Right cardiac atrium (tissue), 5 donors: ENCODE measurements around the gene RFX1. TPM values are rescaled to one million over a fixed set of nuclear protein-coding genes. Genes with fewer than 3 reads are reported as not detected.

ENCODE experiments used
- ATAC-seq, 2 donors: fragments of 200-7000 bp; cut with Tn5 transposase; one replicate each; pipeline versions ENCODE4 v1.8.0 to v1.9.1; 2020; ENCODE audit warnings: moderate library complexity in 2 of 2, mild to moderate bottlenecking in 1 of 2
- DNase-seq, 3 donors: peaks; one replicate each; pipeline ENCODE4 v3.0.0-alpha.2; 2020
- H3K27ac ChIP-seq: one replicate; pipeline ENCODE4 v1.5.1; 2013; ENCODE audit warnings: mild to moderate bottlenecking, low read length, control low read depth, moderate library complexity
- H3K27me3 ChIP-seq: one replicate; pipeline ENCODE4 v1.6.1; 2013; ENCODE audit not compliant: control insufficient read depth, insufficient read depth
- H3K4me1 ChIP-seq: one replicate; pipeline ENCODE4 v1.6.1; 2013; ENCODE audit warnings: low read length; ENCODE audit not compliant: control insufficient read depth, insufficient read depth
- H3K4me3 ChIP-seq: one replicate; pipeline ENCODE4 v1.5.1; 2013; ENCODE audit warnings: low read length, control low read depth
- H3K9me3 ChIP-seq: one replicate; pipeline ENCODE4 v1.6.1; 2013; ENCODE audit warnings: low read length; ENCODE audit not compliant: control insufficient read depth
- WGBS: extraction: QIAGEN DNeasy Blood & Tissue Kit; methylation state at CpG from one replicate; pipeline ENCODE4 v1.1.7; 2013; 5-methylcytosine and 5-hydroxymethylcytosine counted together
- intact Hi-C, 4 donors: fragments of 100-400 bp; cut with DNase I; formaldehyde crosslinking; loops; one replicate each; pipeline versions ENCODE4 v1.11.0 to v1.14.0; 2022 to 2023
- polyA plus RNA-seq: library from polyadenylated mRNA; stranded (reverse); fragments of 200-250 nt; gene quantifications from one replicate; pipeline ENCODE4 v1.2.3, GENCODE V29; 2013
- total RNA-seq, 4 donors: library from RNA; stranded (reverse); fragmentation: NEBNext Ultra II Directional; extraction: Animal tissue kit (Norgen Biotek cat#: 25700); gene quantifications; one replicate each; pipeline ENCODE4 v1.2.1, GENCODE V29; 2021
- donor health status: healthy with polysubstance abuse.
- donor health status: DM: no; HTN: yes; CAD: no.
- donor health status: DM: no; HTN: no; CAD: no.
- donor health status: DM: no; HTN: yes; CAD: no; lungs with severe emphysema.
- donor health status: DM: yes; HTN: yes; CAD: no.

Gene RFX1
- total and polyA plus RNA-seq, 5 donors = 7.0 to 15.6 (median 11.5) TPM

DNA sequence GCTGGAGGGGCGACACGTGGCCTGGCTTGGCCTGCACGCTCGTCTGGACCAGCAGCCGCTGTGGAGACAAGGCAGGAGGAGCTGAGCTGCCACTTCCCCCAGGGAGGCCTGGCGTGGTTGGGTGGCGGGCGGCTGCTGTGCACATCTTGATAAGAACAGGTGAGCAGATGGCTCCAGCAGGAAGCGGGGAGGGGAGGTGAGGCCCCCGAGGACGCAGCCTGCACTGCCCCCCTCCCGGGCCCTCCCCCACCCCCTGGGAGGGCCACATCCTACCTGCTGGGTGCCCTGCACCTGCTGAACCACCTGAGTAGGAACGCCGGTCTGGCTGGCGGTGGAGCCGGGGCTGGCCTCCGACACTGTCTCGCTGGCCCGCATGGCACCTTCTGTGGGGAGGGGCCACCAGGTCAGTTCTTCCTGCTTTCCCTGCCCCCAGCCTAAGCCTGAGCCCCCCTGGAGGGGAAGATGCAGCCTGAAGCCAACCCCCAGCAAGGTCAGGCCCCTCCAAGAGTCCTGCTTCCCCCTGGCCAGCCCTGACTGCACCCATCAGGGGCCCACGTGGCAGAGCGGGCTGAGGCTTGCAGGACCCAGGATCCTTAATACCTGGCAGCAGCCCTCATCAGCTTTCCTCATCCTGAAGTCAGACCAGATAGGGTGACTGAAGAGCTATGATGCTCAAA lies 22.8 kb downstream of the RFX1 start:
- no peak overlapping the region for H3K27ac ChIP-seq
- H3K27me3 ChIP-seq = no peaks in the 10 kb centered on the region
- ATAC-seq (no peak), DNase-seq (peak in 1 of 3 donors; percentile 66)
- intact Hi-C loops = no loop called here
- H3K9me3 ChIP-seq = no peaks in the 10 kb centered on the region
- H3K4me3 ChIP-seq = no peak overlapping the region
- WGBS = 93% methylated on average over 21 of the region's 21 CpGs
- peaks cover 10% of the 10 kb centered on the region for H3K4me1 ChIP-seq

DNA sequence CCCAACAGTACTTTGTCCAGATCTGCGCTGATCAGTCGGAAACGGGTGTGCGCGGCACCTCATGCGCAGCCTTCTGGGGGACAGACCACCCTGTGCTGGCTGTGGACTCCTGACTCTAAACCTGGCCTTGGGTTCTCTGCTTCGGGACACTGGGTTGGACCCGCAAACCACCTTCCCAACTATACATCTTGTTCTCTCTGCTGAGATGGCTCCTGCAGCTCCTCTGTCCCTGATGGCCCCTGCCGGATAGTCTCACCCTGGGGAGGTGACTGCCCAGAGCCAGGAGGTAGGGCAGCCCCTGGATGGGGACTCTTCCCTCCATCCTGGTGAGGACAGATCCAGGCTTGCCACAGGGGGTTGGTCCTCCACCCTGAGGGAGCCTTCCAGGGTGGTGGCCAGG lies 23.3 kb downstream of the RFX1 start:
- Histone ChIP-seq H3K27me3 (no peaks in the 10 kb centered on the region), H3K4me3 (no peak overlapping the region), H3K27ac (no peak overlapping the region), H3K4me1 (peaks cover 10% of the 10 kb centered on the region), H3K9me3 (no peaks in the 10 kb centered on the region)
- intact Hi-C loops = no loop called here
- peak in 1 of 3 donors; percentile 40 for DNase-seq
- 96% methylated on average over 9 of the region's 9 CpGs for WGBS
- ATAC-seq = no peak

DNA sequence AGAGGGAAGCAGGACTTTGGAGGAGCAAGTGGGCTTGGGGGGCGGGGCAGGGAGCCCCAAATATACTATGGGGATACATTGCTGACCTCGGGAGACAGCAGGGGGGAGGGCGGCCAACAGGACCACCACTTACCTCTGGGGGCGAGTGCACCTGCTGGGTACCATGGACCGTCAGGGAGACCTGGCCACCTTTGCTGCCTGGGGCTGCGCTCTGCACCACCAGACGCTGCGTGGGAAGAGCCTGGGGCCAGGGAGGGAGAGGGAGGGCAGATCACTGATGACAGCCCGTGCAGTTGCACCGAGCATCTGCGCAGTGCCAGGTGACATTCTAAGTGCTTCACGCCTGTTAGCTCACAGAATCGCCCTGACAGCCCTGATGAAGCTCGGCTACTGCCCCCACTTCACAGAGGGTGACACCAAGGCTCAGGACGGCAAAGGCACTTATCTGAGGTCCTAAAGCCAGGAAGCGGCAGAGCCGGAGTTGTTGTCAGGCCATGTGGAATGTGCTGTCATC lies 24.1 kb downstream of the RFX1 start:
- WGBS = 94% methylated on average over 17 of the region's 17 CpGs
- ATAC-seq (no peak), DNase-seq (peak in 2 of 3 donors; percentile 17 to 59)
- Histone ChIP-seq H3K4me1 (peaks cover 5% of the 10 kb centered on the region), H3K4me3 (no peak overlapping the region), H3K9me3 (no peaks in the 10 kb centered on the region), H3K27me3 (no peaks in the 10 kb centered on the region), H3K27ac (no peak overlapping the region)
- intact Hi-C loops = no loop called here

DNA sequence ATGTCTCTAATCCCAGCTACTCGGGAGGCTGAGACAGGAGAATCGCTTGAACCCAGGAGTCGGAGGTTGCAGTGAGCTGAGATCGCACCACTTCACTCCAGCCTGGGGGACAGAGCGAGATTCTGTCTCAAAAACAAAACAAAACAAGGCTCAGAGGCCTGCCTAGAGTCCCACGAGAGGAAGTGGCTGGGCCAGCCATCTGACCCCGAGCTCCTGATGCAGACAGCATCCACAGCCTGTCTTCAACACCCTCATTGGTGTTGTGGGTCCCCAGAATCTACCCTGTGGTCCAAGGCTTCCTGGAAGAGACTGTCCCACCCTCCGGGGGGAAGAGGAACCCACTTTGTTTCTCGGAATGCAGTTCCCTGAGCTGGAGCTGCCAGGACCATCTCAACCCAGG lies 24.7 kb downstream of the RFX1 start:
- Histone ChIP-seq H3K27ac (no peak overlapping the region), H3K9me3 (no peaks in the 10 kb centered on the region), H3K4me3 (no peak overlapping the region), H3K4me1 (peaks cover 5% of the 10 kb centered on the region), H3K27me3 (no peaks in the 10 kb centered on the region)
- no peak for DNase-seq
- whole genome bisulfite sequencing = 72% methylated on average over 9 of the region's 9 CpGs
- no peak for ATAC-seq
- intact Hi-C loops = no loop called here

DNA sequence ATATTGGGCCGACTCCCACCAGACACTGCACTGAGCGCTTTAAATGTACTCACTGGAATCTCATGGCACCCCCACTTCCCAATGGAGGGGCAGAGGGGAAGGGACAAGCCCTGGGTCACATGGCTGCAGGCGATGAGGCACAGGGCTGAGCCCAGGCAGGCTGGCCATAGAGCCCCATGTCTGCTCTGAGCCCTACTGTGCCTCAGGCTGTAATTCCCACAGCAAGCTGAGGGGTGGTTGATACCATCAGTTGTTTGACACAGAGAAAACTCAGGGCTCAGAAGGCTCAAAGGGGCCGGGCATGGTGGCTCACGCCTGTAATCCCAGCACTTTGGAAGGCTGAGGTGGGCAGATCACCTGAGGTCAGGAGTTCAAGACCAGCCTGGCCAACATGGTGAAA lies 25.1 kb downstream of the RFX1 start:
- Histone ChIP-seq H3K4me1 (peaks cover 5% of the 10 kb centered on the region), H3K4me3 (no peak overlapping the region), H3K27ac (no peak overlapping the region), H3K27me3 (no peaks in the 10 kb centered on the region), H3K9me3 (no peaks in the 10 kb centered on the region)
- intact Hi-C loops = no loop called here
- WGBS = 93% methylated on average over 5 of the region's 5 CpGs
- ATAC-seq (no peak), DNase-seq (no peak)

DNA sequence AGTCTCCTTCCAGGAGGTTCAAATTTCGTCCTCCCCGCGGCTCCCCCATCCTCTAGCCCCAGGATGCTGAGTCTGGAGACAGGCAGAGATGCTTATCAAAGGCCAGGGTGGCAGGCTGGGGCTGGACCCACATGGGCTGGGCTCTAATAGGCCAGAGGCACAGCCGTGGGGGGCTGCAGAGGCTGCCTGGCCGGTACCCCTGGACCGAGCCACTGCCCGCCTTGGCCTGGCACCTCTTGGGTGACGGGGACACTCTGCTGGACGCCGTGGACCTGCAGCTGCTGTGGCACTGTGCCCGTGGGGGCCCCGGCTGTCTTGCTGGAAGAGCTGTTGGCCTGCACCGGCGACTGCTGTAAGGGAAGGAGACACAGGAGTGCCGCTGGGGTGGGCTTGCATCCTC lies 25.8 kb downstream of the RFX1 start:
- no peak overlapping the region for H3K27ac ChIP-seq
- intact Hi-C loops = no loop called here
- 89% methylated on average over 15 of the region's 15 CpGs for WGBS

DNA sequence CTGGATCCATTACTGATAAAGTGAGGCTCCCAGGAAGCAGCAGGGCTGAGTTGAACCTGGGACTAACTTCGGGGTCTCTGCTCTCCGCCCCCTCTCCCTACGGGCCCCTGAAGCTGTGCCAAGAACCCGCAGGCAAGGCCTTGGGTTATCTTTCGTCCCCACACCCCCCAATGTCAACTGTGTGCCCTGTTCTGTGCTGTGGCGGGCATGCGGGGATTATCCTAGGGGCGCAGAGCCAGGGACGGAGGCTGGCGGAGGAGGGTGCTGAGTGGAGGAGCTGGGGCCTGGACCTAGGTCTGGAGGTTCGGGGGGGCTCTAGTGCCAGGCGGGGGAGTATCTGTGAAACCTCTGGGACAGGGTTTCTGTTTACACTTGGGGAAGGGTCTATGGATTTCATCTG lies 26.4 kb downstream of the RFX1 start:
- Histone ChIP-seq H3K27ac (no peak overlapping the region), H3K4me3 (no peak overlapping the region), H3K27me3 (no peaks in the 10 kb centered on the region), H3K9me3 (no peaks in the 10 kb centered on the region), H3K4me1 (peaks cover 9% of the 10 kb centered on the region)
- intact Hi-C loops = no loop called here
- peak in 1 of 3 donors; percentile 68 for DNase-seq
- no peak for ATAC-seq
- WGBS = 80% methylated on average over 12 of the region's 12 CpGs

More for the DNA sequence above, 25.8 kb downstream of the RFX1 start:
- no peak for ATAC-seq
- H3K27me3 ChIP-seq = no peaks in the 10 kb centered on the region
- DNase-seq = peak in 2 of 3 donors; percentile 19 to 65
- no peak overlapping the region for H3K4me3 ChIP-seq
- H3K9me3 ChIP-seq = no peaks in the 10 kb centered on the region
- peaks cover 8% of the 10 kb centered on the region for H3K4me1 ChIP-seq

DNA sequence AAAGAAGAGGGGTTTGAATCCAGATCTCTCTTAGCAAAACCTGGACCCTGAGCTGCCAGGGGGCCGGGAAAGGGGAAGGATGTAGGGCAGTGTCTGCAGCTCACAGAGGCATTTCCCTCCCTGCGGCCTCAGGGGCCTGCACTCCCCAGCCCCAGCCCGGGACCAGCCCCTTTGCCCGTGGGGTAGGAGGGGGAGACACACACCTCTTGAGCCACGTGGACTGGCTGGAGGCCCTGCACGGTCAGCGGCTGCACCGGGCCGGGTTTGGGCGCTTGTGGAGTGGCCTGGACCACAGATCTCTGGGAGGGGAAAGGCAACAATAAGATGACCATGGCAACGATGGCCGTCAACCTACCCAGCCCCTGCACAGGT lies 26.9 kb downstream of the RFX1 start:
- H3K27me3 ChIP-seq = no peaks in the 10 kb centered on the region
- H3K9me3 ChIP-seq = no peaks in the 10 kb centered on the region
- H3K27ac ChIP-seq = no peak overlapping the region
- H3K4me1 ChIP-seq = peaks cover 9% of the 10 kb centered on the region
- WGBS = 15% methylated on average over 12 of the region's 12 CpGs
- ATAC-seq = peak in 1 of 2 donors; percentile 18
- DNase-seq = peak in 2 of 3 donors; percentile 66 to 77
- intact Hi-C loops = no loop called here
- H3K4me3 ChIP-seq = peak overlapping the region; percentile 62

DNA sequence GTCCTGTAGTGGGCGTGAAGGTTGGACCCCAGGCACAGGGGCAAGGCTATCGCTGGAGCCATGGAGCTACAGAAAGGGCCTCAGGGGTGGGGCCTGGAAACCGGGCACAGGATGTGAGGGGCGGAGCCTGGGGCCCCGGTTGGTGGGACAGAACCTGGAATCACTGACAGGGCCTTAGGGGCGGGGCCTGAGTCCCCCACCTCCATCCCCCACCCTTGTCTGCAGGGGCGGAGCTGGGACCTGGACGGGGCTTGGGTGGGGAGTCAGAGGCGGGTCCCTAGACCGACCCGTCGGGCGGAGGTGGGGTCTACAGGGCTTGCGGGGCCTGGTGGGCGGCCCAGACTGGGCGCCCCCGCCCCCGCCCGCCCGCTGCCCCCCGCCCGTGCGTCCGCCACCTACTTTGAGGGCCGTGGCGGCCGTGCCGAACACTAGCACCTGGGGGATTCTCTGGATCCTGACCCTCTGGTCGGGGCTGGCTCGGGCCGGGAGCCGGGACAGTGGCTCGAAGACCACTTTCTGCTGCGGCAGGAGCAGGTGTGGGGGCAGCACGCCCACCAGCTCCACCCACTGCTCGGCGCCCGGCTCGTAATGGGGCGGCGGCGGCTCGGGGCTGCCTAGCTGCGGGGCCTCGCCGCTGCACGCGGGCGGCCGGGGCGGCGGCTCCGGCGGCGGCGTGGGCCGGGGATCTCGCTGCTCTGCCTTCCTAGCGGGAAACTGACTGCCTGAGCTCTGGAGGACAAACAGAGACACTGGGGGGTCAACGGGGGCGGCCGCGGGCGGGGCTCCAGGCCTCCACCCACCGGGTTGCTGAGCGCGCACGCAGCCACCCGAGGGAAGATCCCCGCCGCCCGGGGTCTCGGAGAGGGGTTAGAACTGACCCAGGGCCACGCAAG lies 27.5 kb downstream of the RFX1 start:
- Histone ChIP-seq H3K27me3 (no peaks in the 10 kb centered on the region), H3K4me1 (peaks cover 9% of the 10 kb centered on the region), H3K27ac (peak overlapping the region; percentile 53), H3K4me3 (peak overlapping the region; percentile 62), H3K9me3 (no peaks in the 10 kb centered on the region)
- intact Hi-C loops = no loop called here
- WGBS = 5% methylated on average over 74 of the region's 74 CpGs
- peak; percentile 88 to 91 for ATAC-seq
- DNase-seq = peak; percentile 89 to 96 (median 96)

DNA sequence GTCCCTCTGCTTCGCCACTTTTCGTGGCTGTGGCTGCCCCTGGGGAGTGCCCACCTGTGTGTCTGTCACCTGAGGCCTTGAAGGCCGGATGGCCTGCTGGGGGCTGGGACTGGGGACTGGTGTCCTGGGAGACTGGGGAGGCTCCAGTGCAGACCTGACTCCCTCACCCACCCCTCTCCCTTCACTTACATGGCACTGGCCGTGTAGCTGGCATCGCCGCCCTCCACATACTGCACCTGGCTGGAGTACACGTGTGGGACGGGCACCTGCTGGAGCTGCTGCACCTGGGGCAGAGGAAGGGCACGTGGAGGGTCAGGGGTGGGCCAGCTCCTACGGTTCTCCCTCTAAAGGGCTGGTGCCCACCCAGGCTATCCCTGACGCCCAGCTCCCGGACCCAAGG lies 28.3 kb downstream of the RFX1 start:
- intact Hi-C loops = no loop called here
- peak in 2 of 3 donors; percentile 34 to 66 for DNase-seq
- ATAC-seq = no peak
- H3K27me3 ChIP-seq = no peaks in the 10 kb centered on the region
- peaks cover 9% of the 10 kb centered on the region for H3K4me1 ChIP-seq
- WGBS = 90% methylated on average over 12 of the region's 12 CpGs
- peak overlapping the region; percentile 22 for H3K27ac ChIP-seq
- no peak overlapping the region for H3K4me3 ChIP-seq
- H3K9me3 ChIP-seq = no peaks in the 10 kb centered on the region

DNA sequence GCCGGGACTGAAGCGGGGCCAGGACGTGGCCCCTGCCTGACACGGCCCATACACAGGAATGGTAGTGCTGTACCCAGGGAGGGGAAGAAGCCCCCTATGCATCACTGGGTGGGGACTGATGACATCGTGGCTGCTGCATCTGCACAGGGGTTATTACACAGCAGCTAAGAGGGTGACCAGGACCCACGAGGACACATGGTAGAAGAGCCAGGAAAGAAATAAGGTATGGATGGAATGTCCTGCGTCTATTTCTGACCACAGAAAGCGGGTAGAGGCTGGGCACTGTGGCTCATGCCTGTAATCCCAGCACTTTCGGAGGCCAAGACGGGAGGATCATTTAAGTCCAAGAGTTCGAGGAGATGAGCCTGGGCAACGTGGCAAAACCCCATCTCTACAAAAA lies 29.7 kb downstream of the RFX1 start:
- intact Hi-C loops = no loop called here
- DNase-seq = peak in 1 of 3 donors; percentile 46

More for the DNA sequence above, 29.7 kb downstream of the RFX1 start:
- Histone ChIP-seq H3K4me1 (peaks cover 9% of the 10 kb centered on the region), H3K27me3 (no peaks in the 10 kb centered on the region), H3K9me3 (no peaks in the 10 kb centered on the region), H3K27ac (peak overlapping the region; percentile 39), H3K4me3 (no peak overlapping the region)
- peak in 1 of 2 donors; percentile 5 for ATAC-seq
- 78% methylated on average over 12 of the region's 12 CpGs for WGBS
